ACHN (cell line): ENCODE results near the gene IRS2.

Experiments
- DNase-seq: peaks from one replicate; pipeline ENCODE4 v3.0.0-alpha.2; 2015
- in situ Hi-C: cut with HindIII; loops from 2 replicates; pipeline ENCODE4 v1.10.0; 2017; ENCODE audit warnings: low sequenced_read_pairs, low pct_ligation_motif_present, low pct_unique_long_range_greater_than_20kb

IRS2 gene

GRCh38 chr13:109725297-109725696 lies 61.1 kb downstream of the IRS2 start:
- no peak for DNase-seq

GRCh38 chr13:109724603-109725002 lies 61.8 kb downstream of the IRS2 start:
- DNase-seq, result no peak
- in situ Hi-C loops, result no loop called here

More at GRCh38 chr13:109725297-109725696, 61.1 kb downstream of the IRS2 start:
- in situ Hi-C loops, result no loop called here

DNA sequence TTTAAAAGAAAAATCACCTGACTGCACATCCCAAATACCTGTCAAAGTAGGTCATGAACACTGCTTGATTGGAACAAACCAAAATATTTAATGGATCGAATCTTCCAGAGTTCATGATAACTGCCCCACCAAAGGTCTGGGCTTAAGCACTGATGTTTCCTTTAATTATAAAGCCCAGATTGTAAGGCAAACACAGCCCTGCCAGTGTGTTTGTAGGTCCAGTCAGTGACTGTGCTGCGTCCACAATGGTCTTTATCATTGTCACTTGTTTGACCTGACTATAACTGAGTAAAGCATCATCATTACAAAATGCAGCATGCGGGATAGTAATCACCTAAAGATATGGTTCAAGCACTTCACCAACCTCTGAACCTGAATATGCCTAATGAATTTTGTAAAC lies 63.3 kb downstream of the IRS2 start:
- DNase-seq, result no peak
- in situ Hi-C loops, result no loop called here

GRCh38 chr13:109722068-109722467 lies 64.3 kb downstream of the IRS2 start:
- in situ Hi-C loops, result no loop called here
- DNase-seq, result no peak

- DNase-seq, result no peak
- in situ Hi-C loops, result no loop called here
Measured at GRCh38 chr13:109720758-109721184, 65.6 kb downstream of the IRS2 start.

DNA sequence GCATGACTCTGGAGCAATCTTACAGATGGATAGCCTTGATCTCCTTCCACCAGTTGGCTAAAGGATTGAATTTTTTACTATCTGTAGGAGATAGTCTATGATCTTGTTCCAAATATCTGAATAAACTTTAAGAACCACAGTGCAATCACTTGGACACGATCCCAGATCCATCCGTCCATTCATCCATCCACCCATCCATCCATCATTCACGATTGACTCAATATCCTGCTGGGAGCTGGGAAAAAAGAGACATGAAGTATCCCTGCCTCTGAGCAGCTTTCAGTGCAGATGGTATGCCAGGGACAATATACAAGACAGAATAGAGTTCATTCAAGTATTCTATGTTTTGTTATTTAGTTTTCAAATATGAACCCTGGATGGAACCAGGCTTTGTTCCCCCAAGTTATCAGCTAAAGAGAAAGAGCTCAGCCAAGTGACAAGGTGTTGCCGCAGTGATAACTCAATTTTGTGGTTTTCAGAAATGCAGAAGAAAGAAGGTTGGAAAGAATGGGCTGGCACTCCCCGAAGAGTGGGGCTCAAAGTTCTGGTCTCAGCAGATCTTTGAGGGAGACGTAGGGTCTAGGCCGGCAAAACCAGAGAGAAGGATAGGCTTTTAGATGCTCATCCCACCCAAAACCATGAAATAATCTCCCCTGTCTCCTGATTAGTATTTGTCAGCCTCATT lies 66.3 kb downstream of the IRS2 start:
- DNase-seq, result no peak
- in situ Hi-C loops, result no loop called here

GRCh38 chr13:109718726-109719125 lies 67.7 kb downstream of the IRS2 start:
- in situ Hi-C loops, result no loop called here
- no peak for DNase-seq

DNA sequence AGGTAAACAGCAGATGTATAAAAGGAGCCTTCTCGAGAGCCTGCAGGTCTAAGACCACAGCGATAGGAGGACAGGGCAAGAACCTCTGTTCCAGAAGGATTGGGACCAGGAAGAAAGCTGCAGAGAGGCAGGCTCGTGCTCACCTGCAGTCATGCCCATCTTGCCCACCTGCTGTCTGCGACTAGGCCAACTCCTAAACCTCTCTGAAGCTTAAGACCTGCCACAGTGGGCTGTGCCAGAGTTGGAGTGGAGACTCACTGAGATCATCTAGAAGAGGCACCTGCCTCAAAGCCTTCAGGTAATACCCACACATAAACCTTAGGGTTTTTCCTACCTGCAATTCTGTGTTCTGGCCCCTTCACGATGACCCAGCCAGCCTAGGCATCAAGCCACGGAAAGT lies 68.7 kb downstream of the IRS2 start:
- no peak for DNase-seq
- in situ Hi-C loops, result no loop called here

DNA sequence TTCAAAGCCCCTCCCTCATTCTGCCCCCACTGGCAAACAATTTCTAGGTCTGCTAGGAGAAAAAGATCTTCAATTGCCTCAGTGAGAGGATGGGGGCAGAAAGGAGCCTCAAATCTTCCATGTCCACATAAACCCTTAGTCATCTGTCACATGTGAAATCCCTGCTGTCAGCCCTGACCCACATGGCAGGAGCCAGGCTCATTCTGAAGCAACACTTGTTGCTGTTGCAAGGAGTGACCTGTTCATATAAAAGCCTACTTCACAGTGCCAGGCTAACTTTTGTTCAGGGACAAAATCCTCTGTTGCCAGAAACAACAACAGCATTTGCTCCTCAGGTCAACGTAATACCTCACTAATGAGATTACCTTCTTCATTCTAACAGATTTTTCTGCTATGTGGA lies 70.5 kb downstream of the IRS2 start:
- in situ Hi-C loops, result no loop called here
- DNase-seq, result no peak

DNA sequence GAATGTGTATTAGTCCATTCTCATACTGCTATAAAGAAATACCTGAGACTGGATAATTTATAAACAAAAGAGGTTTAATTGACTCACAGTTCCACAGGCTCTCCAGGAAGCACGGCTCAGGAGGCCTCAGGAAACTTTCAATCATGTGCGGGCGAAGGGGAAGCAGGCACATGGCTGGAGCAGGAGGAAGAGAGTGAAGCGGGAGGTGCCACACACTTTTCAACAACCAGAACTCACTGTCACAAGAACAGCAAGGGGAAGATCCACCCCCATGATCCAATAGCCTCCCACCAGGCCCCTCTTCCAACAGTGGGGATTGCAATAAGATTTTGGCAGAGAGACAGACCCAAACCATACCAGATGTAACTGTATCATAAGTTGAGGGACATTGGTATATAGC lies 72.7 kb downstream of the IRS2 start:
- no peak for DNase-seq
- in situ Hi-C loops, result no loop called here

DNA sequence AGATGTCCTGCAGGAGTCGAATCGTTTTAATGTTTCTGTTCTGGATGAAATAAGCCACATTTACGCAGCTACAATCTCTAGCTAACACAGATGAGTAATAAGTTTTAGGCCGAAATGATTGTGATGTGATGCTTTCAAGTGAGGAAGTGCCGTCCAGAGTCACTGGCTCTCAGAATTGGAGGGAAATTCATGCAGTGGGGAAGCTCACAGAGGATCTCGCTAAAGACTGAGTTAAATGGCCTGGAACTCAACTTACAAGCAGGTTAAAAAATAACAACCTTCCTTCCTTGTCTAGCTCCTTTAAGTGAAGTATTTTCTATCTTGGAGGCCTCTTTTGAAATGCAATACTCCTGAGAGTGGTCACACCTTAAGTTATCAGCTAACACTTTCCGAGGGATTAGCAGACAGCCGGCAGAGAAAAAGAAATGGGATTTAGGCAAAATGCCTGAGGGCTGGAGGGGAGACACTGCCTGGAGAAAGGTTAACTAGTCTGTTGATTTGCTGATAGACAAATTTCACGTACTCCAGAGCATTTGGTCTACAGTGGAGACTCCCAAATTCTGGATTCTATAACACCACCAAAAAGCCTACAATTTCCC lies 74.2 kb downstream of the IRS2 start:
- DNase-seq, result no peak
- in situ Hi-C loops, result no loop called here

DNA sequence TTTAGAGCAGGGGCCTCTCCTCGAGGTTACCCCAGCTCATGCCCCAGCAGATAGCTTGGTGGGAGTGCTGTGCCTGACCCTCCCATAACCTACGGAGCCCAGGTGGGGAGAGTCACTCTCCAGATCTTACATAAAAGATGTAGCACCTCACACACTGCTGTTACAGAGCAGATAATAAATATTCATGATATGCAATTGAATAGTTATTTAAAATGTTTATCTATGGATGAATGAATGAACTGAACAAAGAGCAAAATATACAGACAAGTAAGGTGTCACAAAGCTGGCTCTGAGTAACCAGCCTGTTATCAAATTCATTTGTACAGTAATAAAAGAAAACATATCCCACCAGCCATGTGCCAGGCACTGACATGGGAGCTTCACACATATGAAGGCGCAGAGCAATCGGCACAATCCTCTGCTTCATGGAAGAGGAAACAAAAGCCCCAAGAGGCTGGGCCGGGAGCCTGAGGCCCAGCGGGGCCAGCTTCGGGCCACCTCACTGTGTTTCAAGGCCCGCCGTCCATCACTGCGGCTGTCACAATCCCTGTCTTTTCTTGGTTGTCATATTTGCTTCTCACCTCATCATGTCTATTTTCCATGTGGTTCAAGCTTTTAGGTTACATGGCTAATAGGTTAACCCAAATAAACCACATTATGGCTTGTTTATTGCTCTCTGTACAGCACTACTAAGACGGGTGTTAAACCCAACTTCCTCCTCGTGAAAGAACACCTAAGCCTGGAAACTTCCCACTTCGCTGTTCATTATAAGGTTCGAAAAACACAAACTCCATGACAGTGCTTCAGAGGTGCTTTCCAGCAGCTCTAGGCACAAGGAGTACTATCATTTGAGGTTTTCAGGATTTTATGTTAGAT lies 78.4 kb downstream of the IRS2 start:
- in situ Hi-C loops, result no loop called here
- DNase-seq, result no peak

- in situ Hi-C loops, result no loop called here
- DNase-seq, result no peak
Measured at GRCh38 chr13:109707044-109707741, 79.2 kb downstream of the IRS2 start.

DNA sequence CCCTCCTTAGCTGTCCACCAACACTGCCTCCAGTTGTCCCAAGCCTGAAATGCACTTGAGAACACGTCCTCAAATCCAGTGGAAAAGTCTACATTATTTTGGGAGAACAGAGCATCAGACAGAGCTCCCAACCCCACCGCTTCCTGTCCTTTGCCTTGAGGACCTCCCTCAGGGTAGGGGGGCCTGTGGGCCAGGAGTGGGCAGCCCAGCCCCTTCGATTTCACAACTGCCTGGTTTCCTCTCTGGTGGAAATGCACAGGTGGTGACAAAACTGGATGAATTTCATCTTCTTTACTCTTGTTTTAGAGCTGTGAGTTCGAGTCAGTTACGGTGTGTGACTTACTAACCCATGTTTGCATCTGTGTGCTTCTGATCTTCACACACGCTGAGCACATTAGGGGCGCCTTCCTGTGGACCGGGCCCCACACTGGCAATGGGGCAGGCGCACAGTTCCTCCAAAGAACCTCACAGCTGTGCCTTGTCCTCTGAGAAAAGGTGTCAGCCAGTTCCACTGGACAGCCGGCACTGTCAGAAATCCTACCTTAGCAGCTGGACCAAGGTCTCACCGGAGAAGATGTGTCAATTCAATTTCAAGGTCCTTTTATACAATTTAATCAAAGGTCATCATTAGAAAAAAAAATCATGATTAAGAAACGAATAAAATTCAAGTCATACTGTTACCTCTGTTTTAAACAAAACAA lies 80.2 kb downstream of the IRS2 start:
- in situ Hi-C loops, result no loop called here
- no peak for DNase-seq

DNA sequence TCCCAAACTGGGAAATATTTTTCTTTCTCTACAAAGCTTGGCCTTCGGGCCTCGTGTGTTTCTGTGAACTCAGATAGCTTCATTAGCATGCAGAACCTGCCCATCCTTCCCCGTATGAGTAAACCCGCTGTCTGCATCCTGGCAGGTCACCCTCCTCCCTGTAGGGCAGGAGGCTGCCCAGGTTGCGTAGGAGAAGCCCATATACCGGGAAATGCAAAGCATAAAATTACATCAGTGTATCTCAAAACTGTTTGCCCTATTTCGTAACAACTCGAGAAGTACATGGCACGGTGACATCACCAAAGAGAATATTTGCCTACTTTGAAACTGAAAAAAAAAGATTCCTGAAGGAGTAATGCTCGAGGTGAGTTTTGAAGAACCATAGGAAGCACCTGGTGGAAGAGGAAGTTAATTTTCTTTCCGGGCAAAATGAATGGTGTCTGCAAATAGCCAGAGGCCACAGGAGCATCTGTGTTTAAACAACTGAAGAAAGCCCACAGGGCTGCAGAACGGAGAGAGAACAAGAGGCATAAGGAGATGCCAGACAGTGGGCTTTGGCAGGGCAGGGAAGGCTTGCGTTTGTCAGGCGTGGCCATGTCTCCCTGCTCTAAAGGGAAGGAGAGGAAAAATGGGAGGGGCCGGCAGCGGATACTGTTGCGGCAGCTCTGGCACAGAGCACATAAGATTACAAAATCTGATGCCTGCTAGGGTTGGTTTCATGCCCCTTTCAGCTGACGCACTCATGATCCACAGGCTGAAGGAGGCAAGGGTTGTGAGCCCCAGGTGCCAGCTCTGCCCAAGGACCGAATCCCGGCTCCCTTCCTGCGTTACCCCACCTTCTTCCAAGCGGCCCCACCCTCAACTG lies 81.4 kb downstream of the IRS2 start:
- no peak for DNase-seq
- in situ Hi-C loops, result no loop called here

DNA sequence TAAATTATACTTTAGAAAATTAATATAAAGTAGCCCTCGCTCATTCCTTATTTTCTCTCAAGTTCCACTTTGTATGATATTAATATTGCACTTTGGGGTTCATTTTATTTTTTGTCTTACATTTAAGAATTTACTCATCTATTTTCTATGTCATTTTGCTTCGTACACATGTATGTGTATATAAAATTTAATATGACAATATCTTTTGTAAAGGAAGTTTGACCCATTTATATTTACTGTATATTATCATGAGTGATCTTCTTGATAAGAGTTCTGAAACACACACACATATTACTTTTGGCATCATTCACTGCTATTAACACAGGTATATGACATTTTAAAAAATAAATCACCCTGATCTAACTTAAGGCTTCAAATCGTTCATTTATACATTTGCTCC lies 83.1 kb downstream of the IRS2 start:
- in situ Hi-C loops, result no loop called here
- DNase-seq, result no peak
